C4-2B (cell line): ENCODE measurements around the gene CA10.

Experiments
- H3K27ac ChIP-seq: fragments of 450-650 bp; 2 replicates; pipeline ENCODE4 v1.5.1; 2017
- CTCF ChIP-seq: fragments of 450-650 bp; conservative IDR thresholded peaks from 2 replicates; pipeline ENCODE4 v1.5.1; 2017; ENCODE audit warnings: mild to moderate bottlenecking
- ZFX ChIP-seq: fragments of 450-650 bp; IDR thresholded peaks from 2 replicates; pipeline ENCODE4 v1.6.1; 2017

Gene CA10

GRCh38 chr17:51700011-51700760 lies 458.3 kb downstream of the CA10 start:
- TF ChIP-seq CTCF (no peak), ZFX (no peak)
- no peak overlapping the region for H3K27ac ChIP-seq

- TF ChIP-seq CTCF, result peak; percentile 10; the same call in 1 of the 2 replicates
- TF ChIP-seq ZFX, result no peak
- H3K27ac ChIP-seq, result no peak overlapping the region
Observed at GRCh38 chr17:51699303-51699702, 459.2 kb downstream of the CA10 start.

- no peak overlapping the region for H3K27ac ChIP-seq
Observed at GRCh38 chr17:51692917-51693316, 465.6 kb downstream of the CA10 start.

GRCh38 chr17:51687887-51688286 lies 470.6 kb downstream of the CA10 start:
- no peak overlapping the region for H3K27ac ChIP-seq
- TF ChIP-seq CTCF (no peak), ZFX (no peak)

More at GRCh38 chr17:51692917-51693316, 465.6 kb downstream of the CA10 start:
- TF ChIP-seq CTCF (no peak), ZFX (no peak)

GRCh38 chr17:51685287-51685909 lies 473.1 kb downstream of the CA10 start:
- TF ChIP-seq ZFX, result no peak
- no peak for TF ChIP-seq CTCF
- no peak overlapping the region for H3K27ac ChIP-seq

DNA sequence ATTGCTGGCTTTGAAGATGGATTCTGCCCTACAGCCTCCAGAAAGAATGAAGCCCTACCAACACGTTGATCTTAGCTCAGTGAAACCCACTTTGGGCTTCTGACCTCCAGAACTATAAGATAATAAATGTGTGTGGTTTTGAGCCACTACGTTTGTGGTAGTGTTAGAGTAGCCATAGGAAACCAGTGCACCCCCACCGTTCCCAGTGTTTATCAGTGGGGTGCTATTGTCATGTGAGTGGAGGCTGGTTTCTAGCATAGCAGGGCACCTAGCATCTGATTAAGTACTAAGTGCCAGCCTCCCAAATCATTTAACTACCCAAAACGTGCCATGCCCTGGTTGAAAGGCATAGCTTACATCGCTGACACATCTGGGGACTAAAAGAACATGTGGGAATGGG lies 474.3 kb downstream of the CA10 start:
- TF ChIP-seq CTCF (no peak), ZFX (no peak)
- no peak overlapping the region for H3K27ac ChIP-seq

GRCh38 chr17:51683291-51683690 lies 475.2 kb downstream of the CA10 start:
- TF ChIP-seq CTCF, result no peak
- TF ChIP-seq ZFX, result no peak
- no peak overlapping the region for H3K27ac ChIP-seq
